Measurements from ENCODE around the gene PROSER3. TPM values are rescaled to one million over a fixed set of nuclear protein-coding genes. Genes with fewer than 3 reads are reported as not detected.

PROSER3 gene
- total and polyA plus RNA-seq, 9 of the 15 experiments (the other 6 are each of a cell fraction or from before 2014, with no cell fraction given): 1.0 to 39.5 (median 5.1) TPM

GRCh38 chr19:35813043-35813890 lies 55.3 kb downstream of the PROSER3 start:
- H3K27me3 ChIP-seq (ENCODE audit: control insufficient read depth in 2 of 2, insufficient read depth in 2 of 2, low read length in 2 of 2): peaks cover 6 to 13% of the 10 kb centered on the region in 2 experiments; a peak in 3 of 5 replicates
- ATAC-seq (no peak), DNase-seq (ENCODE audit: extremely low read depth in 1 of 4, low spot score in 3 of 4) (no peak), FAIRE-seq (no peak)
- WGBS (ENCODE audit: insufficient coverage, low coverage, missing lambda C conversion rate): 4% methylated on average over 11 of the region's 11 CpGs
- no peaks in the 10 kb centered on the region; the same call in 1 of the 2 replicates for H4K20me1 ChIP-seq (replicated peaks; ENCODE audit: control insufficient read depth, insufficient read depth, low read length)
- intact Hi-C loops (cut with micrococcal nuclease) (no loop called here), in situ Hi-C loops (cut with MboI) (no loop called here)
- H2AFZ ChIP-seq (ENCODE audit: low read depth, low read length): no peak overlapping the region
- peaks cover 0 to 10% of the 10 kb centered on the region in 2 experiments; a peak in 2 of 5 replicates for H3K4me1 ChIP-seq (replicated peaks in 1 of 2; ENCODE audit: control insufficient read depth in 2 of 2, insufficient read depth in 2 of 2, low read length in 2 of 2)
- no peaks in the 10 kb centered on the region for H3K79me2 ChIP-seq (ENCODE audit: control insufficient read depth, insufficient read depth, low read length)
- H3K36me3 ChIP-seq (ENCODE audit: control insufficient read depth, insufficient read depth, low read length): no peaks in the 10 kb centered on the region
- BruUV-seq (replicated peaks): no TSS peak
- no peaks in the 10 kb centered on the region for H3K9me1 ChIP-seq (ENCODE audit: control insufficient read depth, insufficient read depth, low read length)
- H3K4me2 ChIP-seq (ENCODE audit: insufficient read depth, low read length): no peak overlapping the region
- no peaks in the 10 kb centered on the region for H3K9me3 ChIP-seq (replicated peaks; ENCODE audit: control insufficient read depth, insufficient read depth, low read depth, low read length)
- ChIA-PET CTCF (ENCODE audit: low intra/inter-chr PET ratio) (no interaction called here), POLR2A (no interaction called here)
- H3K4me3 ChIP-seq: no peak overlapping the region
- no peak overlapping the region for H3K27ac ChIP-seq (ENCODE audit: extremely low read depth, low read depth, low read length)
- no peak overlapping the region for H3K9ac ChIP-seq (ENCODE audit: insufficient read depth in 1 of 2, low read depth in 2 of 2, low read length in 2 of 2)
- TF ChIP-seq ZNF146 (CRISPR knock-in tag; IDR thresholded peaks at IDR 0.05; ENCODE audit: unreplicated experiment): peak; percentile 97
- peak; percentile 82 for TF ChIP-seq RBM25 (IDR thresholded peaks at IDR 0.05; ENCODE audit: low read depth, low read length, severe bottlenecking)
- TF ChIP-seq PYGO2 (tag; IDR thresholded peaks at IDR 0.05): no peak

- peaks cover 5 to 10% of the 10 kb centered on the region in 2 experiments; a peak in 3 of 5 replicates for H3K4me1 ChIP-seq (replicated peaks in 1 of 2; ENCODE audit: control insufficient read depth in 2 of 2, insufficient read depth in 2 of 2, low read length in 2 of 2)
- CTCF ChIA-PET (ENCODE audit: low intra/inter-chr PET ratio): no interaction called here
- no peak overlapping the region for H3K9ac ChIP-seq (ENCODE audit: insufficient read depth in 1 of 2, low read depth in 2 of 2, low read length in 2 of 2)
- H3K36me3 ChIP-seq (ENCODE audit: control insufficient read depth, insufficient read depth, low read length): no peaks in the 10 kb centered on the region
- ATAC-seq (no peak), FAIRE-seq (no peak), DNase-seq (ENCODE audit: extremely low read depth in 1 of 4, low spot score in 3 of 4) (no peak)
- in situ Hi-C loops (cut with MboI): no loop called here
- no peaks in the 10 kb centered on the region for H3K9me3 ChIP-seq (replicated peaks; ENCODE audit: control insufficient read depth, insufficient read depth, low read depth, low read length)
- POLR2A ChIA-PET: interaction anchor here (1.1 kb wide), 1 partner anchor 96 kb away, joined by 3 read pairs; no protein-coding TSS in a partner anchor
- H3K27ac ChIP-seq (ENCODE audit: extremely low read depth, low read depth, low read length): no peak overlapping the region
- H4K20me1 ChIP-seq (replicated peaks; ENCODE audit: control insufficient read depth, insufficient read depth, low read length): no peaks in the 10 kb centered on the region; the same call in 1 of the 2 replicates
- no peak overlapping the region for H3K4me2 ChIP-seq (ENCODE audit: insufficient read depth, low read length)
- no peaks in the 10 kb centered on the region for H3K9me1 ChIP-seq (ENCODE audit: control insufficient read depth, insufficient read depth, low read length)
- TF ChIP-seq HMG20B (CRISPR knock-in tag; IDR thresholded peaks at IDR 0.05): no peak
- TF ChIP-seq NFE2 (IDR thresholded peaks at IDR 0.05; ENCODE audit: low read depth): no peak
- TF ChIP-seq RCOR1 (IDR thresholded peaks at IDR 0.05; ENCODE audit: borderline replicate concordance in 1 of 2, low read depth in 2 of 2, low read length in 2 of 2): no peak
- no peak for TF ChIP-seq HMBOX1 (IDR thresholded peaks at IDR 0.05)
- no peak for TF ChIP-seq FOXJ3 (CRISPR knock-in tag; IDR thresholded peaks at IDR 0.05)
- no peak for TF ChIP-seq PTTG1 (tag; IDR thresholded peaks at IDR 0.05; ENCODE audit: low read depth)
- no peak for TF ChIP-seq ZNF778 (CRISPR knock-in tag; IDR thresholded peaks at IDR 0.05)
- TF ChIP-seq NFRKB (IDR thresholded peaks at IDR 0.05; ENCODE audit: low read depth): no peak
- TF ChIP-seq ZNF408 (CRISPR knock-in tag; IDR thresholded peaks at IDR 0.05; ENCODE audit: low read depth): no peak
- no peak for TF ChIP-seq KDM1A (IDR thresholded peaks at IDR 0.05)
- TF ChIP-seq MEIS2 (IDR thresholded peaks at IDR 0.05; ENCODE audit: partially characterized antibody): no peak
- H2AFZ ChIP-seq (ENCODE audit: low read depth, low read length): no peak overlapping the region
- WGBS (ENCODE audit: insufficient coverage, low coverage, missing lambda C conversion rate): 8% methylated on average over 5 of the region's 6 CpGs
- intact Hi-C loops (cut with micrococcal nuclease): no loop called here
- peaks cover 6 to 13% of the 10 kb centered on the region in 2 experiments; a peak in 3 of 5 replicates for H3K27me3 ChIP-seq (ENCODE audit: control insufficient read depth in 2 of 2, insufficient read depth in 2 of 2, low read length in 2 of 2)
- no TSS peak for BruUV-seq (replicated peaks)
- H3K79me2 ChIP-seq (ENCODE audit: control insufficient read depth, insufficient read depth, low read length): no peaks in the 10 kb centered on the region
- H3K4me3 ChIP-seq: no peak overlapping the region
Measured at GRCh38 chr19:35816262-35816661, 58.3 kb downstream of the PROSER3 start.

All from K562 (cell line).